B cell (primary cell): Measurements from ENCODE around the gene TMEM38A. TPM values are rescaled to one million over a fixed set of nuclear protein-coding genes. Genes with fewer than 3 reads are reported as not detected.

Experiments used
- ATAC-seq: fragments of 200-7000 bp; cut with Tn5 transposase; one replicate; pipeline ENCODE4 v1.10.0; 2021; ENCODE audit warnings: low read depth, mild to moderate bottlenecking, moderate number of reproducible peaks, moderate library complexity
- CTCF ChIA-PET: fragments of 350-600 bp; sonication (Branson Sonifier 250); formaldehyde crosslinking; loops from one replicate; lab custom pipeline; 2021; ENCODE audit warnings: antibody characterized with exemption, inconsistent platforms; lab: Charles Lee
- POLR2A ChIA-PET: fragments of 350-600 bp; sonication (Branson Sonifier 250); formaldehyde crosslinking; loops from one replicate; lab custom pipeline; 2021; ENCODE audit warnings: antibody characterized with exemption; lab: Charles Lee
- DNase-seq: peaks from one replicate; pipeline ENCODE4 v3.0.0; 2013
- H2AFZ ChIP-seq: 2 replicates; pipeline ENCODE4 v1.6.1; 2012; ENCODE audit warnings: mild to moderate bottlenecking, low read depth, low read length; ENCODE audit not compliant: insufficient read depth, poor library complexity, severe bottlenecking
- H3K27ac ChIP-seq, 2 donors: 1 replicate in 1 of 2; 2 replicates in 1 of 2; pipeline ENCODE4 v1.5.1; 2012 to 2013; ENCODE audit warnings: low read length in 2 of 2, mild to moderate bottlenecking in 2 of 2, moderate library complexity in 1 of 2
- H3K27me3 ChIP-seq, 4 experiments: fragments of 200-600 bp in 1 of 4; sonication (generic) in 1 of 4; replicated peaks in 1 of 4; 1 replicate in 2 of 4; 2 replicates in 2 of 4; pipeline versions ENCODE4 v1.6.1 to v1.7.0; 2013 to 2016; ENCODE audit warnings: low read length in 3 of 4, mild to moderate bottlenecking in 2 of 4, mixed read lengths in 1 of 4, moderate library complexity in 1 of 4; ENCODE audit not compliant: insufficient read depth in 4 of 4, control insufficient read depth in 3 of 4; ENCODE audit errors: control extremely low read depth in 1 of 4
- H3K36me3 ChIP-seq, 2 experiments: replicated peaks in 1 of 2; 1 replicate in 1 of 2; 2 replicates in 1 of 2; pipeline versions ENCODE4 v1.6.1 to v1.7.1; 2013; ENCODE audit warnings: low read length in 1 of 2; ENCODE audit not compliant: insufficient read depth in 2 of 2, control insufficient read depth in 1 of 2; ENCODE audit errors: control extremely low read depth in 1 of 2, extremely low read depth in 1 of 2
- H3K4me1 ChIP-seq, 2 donors: fragments of 200-600 bp in 1 of 2; sonication (generic) in 1 of 2; 1 replicate in 1 of 2; 2 replicates in 1 of 2; pipeline versions ENCODE4 v1.5.1 to v1.6.1; 2013 to 2017; ENCODE audit warnings: low read length in 2 of 2; ENCODE audit not compliant: control insufficient read depth in 2 of 2, insufficient read depth in 2 of 2
- H3K4me2 ChIP-seq: replicated peaks from 2 replicates; pipeline ENCODE3; 2012; ENCODE audit warnings: mild to moderate bottlenecking, low read depth, low read length; ENCODE audit not compliant: poor library complexity, severe bottlenecking
- H3K4me3 ChIP-seq, 5 experiments: fragments of 200-600 bp in 1 of 5; sonication (generic) in 1 of 5; 1 replicate in 3 of 5; 2 replicates in 2 of 5; pipeline versions ENCODE4 v1.5.1 to v1.7.0; 2011 to 2016; ENCODE audit warnings: low read length in 4 of 5, mild to moderate bottlenecking in 4 of 5, low read depth in 2 of 5, control low read depth in 1 of 5, moderate library complexity in 1 of 5; ENCODE audit not compliant: insufficient read depth in 1 of 5; ENCODE audit errors: control extremely low read depth in 1 of 5, extremely low read depth in 1 of 5
- H3K79me2 ChIP-seq: fragments of 200-600 bp; sonication (generic); one replicate; pipeline ENCODE4 v1.6.0; 2016; ENCODE audit warnings: low read length; ENCODE audit not compliant: control insufficient read depth, insufficient read depth
- H3K9ac ChIP-seq: fragments of 200-600 bp; sonication (generic); 2 replicates; pipeline ENCODE4 v1.6.1; 2017; ENCODE audit warnings: mild to moderate bottlenecking, low read length, moderate library complexity
- H3K9me3 ChIP-seq, 3 donors: one replicate each; pipeline versions ENCODE4 v1.6.1 to v1.7.1; 2013; ENCODE audit warnings: low read length in 2 of 3; ENCODE audit not compliant: control insufficient read depth in 2 of 3, insufficient read depth in 1 of 3; ENCODE audit errors: control extremely low read depth in 1 of 3
- H4K20me1 ChIP-seq: 2 replicates; pipeline ENCODE4 v1.6.0; 2012; ENCODE audit warnings: mild to moderate bottlenecking, low read length; ENCODE audit not compliant: insufficient read depth, control insufficient read depth, poor library complexity, severe bottlenecking
- H3K27ac Mint-ChIP-seq: one replicate; pipeline ENCODE4 v1.8.0; 2021; ENCODE audit warnings: mixed read lengths
- H3K27me3 Mint-ChIP-seq: one replicate; pipeline ENCODE4 v1.8.0; 2021; ENCODE audit warnings: mixed read lengths
- H3K4me1 Mint-ChIP-seq: one replicate; pipeline ENCODE4 v1.8.0; 2021; ENCODE audit warnings: mixed read lengths
- H3K4me3 Mint-ChIP-seq: one replicate; pipeline ENCODE4 v1.8.0; 2021; ENCODE audit warnings: mixed read lengths
- H3K9me3 Mint-ChIP-seq: one replicate; pipeline ENCODE4 v1.8.0; 2022; ENCODE audit warnings: mixed read lengths; ENCODE audit not compliant: insufficient read depth
- EZH2 ChIP-seq: IDR thresholded peaks from 2 replicates; pipeline ENCODE4 v1.6.1; 2012; ENCODE audit warnings: borderline replicate concordance, low read depth, mild to moderate bottlenecking, moderate library complexity, low read length; ENCODE audit not compliant: insufficient read depth, poor library complexity, severe bottlenecking
- WGBS: methylation state at CpG from one replicate; pipeline ENCODE4 v1.1.5; 2013; ENCODE audit warnings: missing lambda C conversion rate; ENCODE audit not compliant: insufficient coverage; 5-methylcytosine and 5-hydroxymethylcytosine counted together
- intact Hi-C: fragments of 100-400 bp; cut with micrococcal nuclease; formaldehyde crosslinking; loops from one replicate; pipeline ENCODE4 v1.10.0; 2022
- polyA plus RNA-seq: library from polyadenylated mRNA; depleted of rRNA; stranded (reverse); fragments of >200 nt; gene quantifications from 2 replicates; pipeline ENCODE4 v1.2.3, GENCODE V29; 2012
- total RNA-seq, 2 donors: library from RNA; stranded (reverse); fragments of 120-200 nt in 1 of 2; gene quantifications; 1 replicate in 1 of 2; 2 replicates in 1 of 2; pipeline versions ENCODE4 v1.2.3 to v1.2.4, GENCODE V29; 2013 to 2022
- TF ChIP-seq, protein P1 (sequence below): fragments of 200-600 bp; IDR thresholded peaks from one replicate; pipeline ENCODE4 v1.8.0; 2022; ENCODE audit warnings: antibody characterized with exemption, mild to moderate bottlenecking

The TMEM38A gene
- total and polyA plus RNA-seq, 2 donors (not counting 1 experiment from before 2014, with no cell fraction given) = 5.7 to 7.1 TPM

GRCh38 chr19:16628984-16629691 lies 31.8 kb upstream of the TMEM38A start:
- Histone ChIP-seq H3K27me3 (no peaks in the 10 kb centered on the region), H3K79me2 (peaks cover 67% of the 10 kb centered on the region), H3K4me3 (peak overlapping the region in 4 of 5 experiments; percentile 84 to 93 (median 90)), H3K4me2 (peak overlapping the region; percentile 100), H3K36me3 (peaks cover 0 to 39% of the 10 kb centered on the region in 2 experiments), H4K20me1 (peaks cover 41% of the 10 kb centered on the region), H2AFZ (peak overlapping the region; percentile 96), H3K4me1 (peaks cover 23 to 27% of the 10 kb centered on the region in 2 donors), H3K9me3 (peaks cover 0 to 4% (median 0%) of the 10 kb centered on the region in 3 donors), H3K27ac (peak overlapping the region; percentile 87 to 93), H3K9ac (peak overlapping the region; percentile 95)
- Mint-ChIP-seq H3K4me3 (peak overlapping the region; percentile 97), H3K27me3 (no peaks in the 10 kb centered on the region), H3K9me3 (no peaks in the 10 kb centered on the region), H3K4me1 (peaks cover 48% of the 10 kb centered on the region), H3K27ac (peak overlapping the region; percentile 98)
- no peak for DNase-seq
- intact Hi-C loops = loop anchor here (1.0 kb wide), 5 partner anchors 31 to 133 kb away; partner anchors contain the start of genes C19orf44, CALR3, CHERP and SLC35E1
- TF ChIP-seq, protein P1, sequence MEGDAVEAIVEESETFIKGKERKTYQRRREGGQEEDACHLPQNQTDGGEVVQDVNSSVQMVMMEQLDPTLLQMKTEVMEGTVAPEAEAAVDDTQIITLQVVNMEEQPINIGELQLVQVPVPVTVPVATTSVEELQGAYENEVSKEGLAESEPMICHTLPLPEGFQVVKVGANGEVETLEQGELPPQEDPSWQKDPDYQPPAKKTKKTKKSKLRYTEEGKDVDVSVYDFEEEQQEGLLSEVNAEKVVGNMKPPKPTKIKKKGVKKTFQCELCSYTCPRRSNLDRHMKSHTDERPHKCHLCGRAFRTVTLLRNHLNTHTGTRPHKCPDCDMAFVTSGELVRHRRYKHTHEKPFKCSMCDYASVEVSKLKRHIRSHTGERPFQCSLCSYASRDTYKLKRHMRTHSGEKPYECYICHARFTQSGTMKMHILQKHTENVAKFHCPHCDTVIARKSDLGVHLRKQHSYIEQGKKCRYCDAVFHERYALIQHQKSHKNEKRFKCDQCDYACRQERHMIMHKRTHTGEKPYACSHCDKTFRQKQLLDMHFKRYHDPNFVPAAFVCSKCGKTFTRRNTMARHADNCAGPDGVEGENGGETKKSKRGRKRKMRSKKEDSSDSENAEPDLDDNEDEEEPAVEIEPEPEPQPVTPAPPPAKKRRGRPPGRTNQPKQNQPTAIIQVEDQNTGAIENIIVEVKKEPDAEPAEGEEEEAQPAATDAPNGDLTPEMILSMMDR = no peak
- TF ChIP-seq EZH2 = no peak
- CTCF ChIA-PET = interaction anchor here (0.8 to 2.9 kb wide), 5 partner anchors 31 to 999 kb away, joined by 3 to 12 read pairs (median 7); partner anchors contain the start of genes SMIM7 and TMEM38A
- WGBS = 7% methylated on average over 10 of the region's 23 CpGs
- no peak for ATAC-seq
- POLR2A ChIA-PET = interaction anchor here (0.5 to 3.5 kb wide), 7 partner anchors 11 to 269 kb away, joined by 3 to 43 read pairs (median 3); partner anchors contain the start of gene TMEM38A

DNA sequence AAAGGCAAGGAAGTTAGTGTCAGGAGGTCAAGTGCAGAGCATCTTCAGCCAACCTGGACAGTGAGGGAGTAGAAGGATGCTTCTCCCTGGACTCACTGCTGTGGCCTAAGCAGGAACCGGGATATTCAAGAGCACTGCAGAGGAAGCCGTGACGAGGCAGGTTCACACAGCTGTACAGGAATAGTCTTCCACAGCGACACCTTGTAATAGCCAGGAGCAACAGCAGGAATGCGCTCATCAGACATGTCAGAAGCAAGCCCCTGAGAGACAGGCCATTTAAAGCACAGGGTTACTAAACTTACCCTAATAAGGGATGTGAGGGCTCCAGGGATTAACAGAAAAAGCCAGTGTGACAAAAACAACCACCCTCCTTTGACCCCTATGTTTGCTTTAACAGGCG lies 29.5 kb upstream of the TMEM38A start:
- POLR2A ChIA-PET = no interaction called here
- no peak overlapping the region for H3K4me3 ChIP-seq
- Mint-ChIP-seq H3K4me3 (no peak overlapping the region), H3K4me1 (peaks cover 28% of the 10 kb centered on the region), H3K9me3 (no peaks in the 10 kb centered on the region), H3K27ac (no peak overlapping the region), H3K27me3 (no peaks in the 10 kb centered on the region)
- no peak overlapping the region for H2AFZ ChIP-seq
- H3K79me2 ChIP-seq = peaks cover 63% of the 10 kb centered on the region
- intact Hi-C loops = no loop called here
- H3K9me3 ChIP-seq = peaks cover 0 to 4% (median 0%) of the 10 kb centered on the region in 3 donors
- no peak for ATAC-seq
- peaks cover 14 to 18% of the 10 kb centered on the region in 2 donors for H3K4me1 ChIP-seq
- no peaks in the 10 kb centered on the region for H3K27me3 ChIP-seq
- peaks cover 0 to 28% of the 10 kb centered on the region in 2 experiments for H3K36me3 ChIP-seq
- no peak overlapping the region for H3K27ac ChIP-seq
- peaks cover 41% of the 10 kb centered on the region for H4K20me1 ChIP-seq
- no peak overlapping the region for H3K9ac ChIP-seq
- 90% methylated on average over 5 of the region's 6 CpGs for WGBS
- no peak for DNase-seq
- H3K4me2 ChIP-seq = no peak overlapping the region
- TF ChIP-seq EZH2 = no peak
- TF ChIP-seq, protein P1 = no peak
- CTCF ChIA-PET = no interaction called here
